Right ventricle myocardium superior (tissue), 1 donor: ENCODE measurements around the gene SCO2. TPM values are rescaled to one million over a fixed set of nuclear protein-coding genes. Genes with fewer than 3 reads are reported as not detected.
"Not testable (repeated sequence)": the region's sequence is repeated elsewhere in the genome, so short reads cannot be mapped to it uniquely, and the experiment has no call there.

Experiments used
- ATAC-seq: fragments of 200-7000 bp; cut with Tn5 transposase; one replicate; pipeline ENCODE4 v1.9.1; 2020; ENCODE audit warnings: mild to moderate bottlenecking; ENCODE audit not compliant: poor library complexity
- DNase-seq: peaks from one replicate; pipeline ENCODE4 v3.0.0-alpha.2; 2020
- intact Hi-C: fragments of 100-400 bp; cut with DNase I; formaldehyde crosslinking; loops from one replicate; pipeline ENCODE4 v1.11.2; 2022
- total RNA-seq: library from RNA; stranded (reverse); fragmentation: NEBNext Ultra II Directional; extraction: Animal tissue kit (Norgen Biotek cat#: 25700); gene quantifications from one replicate; pipeline ENCODE4 v1.2.1, GENCODE V29; 2021
- donor health status: DM: no; HTN: yes; CAD: no; lungs with severe emphysema.

Gene SCO2
- total RNA-seq, 1 donor from 2014 or later = not detected

GRCh38 chr22:50556703-50557102 lies 31.3 kb upstream of the SCO2 start:
- ATAC-seq = no peak
- intact Hi-C loops = no loop called here

GRCh38 chr22:50553310-50553709 lies 27.9 kb upstream of the SCO2 start:
- intact Hi-C loops = loop anchor here (2.0 kb wide), 1 partner anchor 61 kb away; no protein-coding TSS in a partner anchor
- no peak for ATAC-seq
- no peak for DNase-seq

More at GRCh38 chr22:50556703-50557102, 31.3 kb upstream of the SCO2 start:
- no peak for DNase-seq

- no peak for DNase-seq
These were observed 25.9 kb upstream of the SCO2 start for GRCh38 chr22:50551160-50551752.

GRCh38 chr22:50550395-50550794 lies 25.0 kb upstream of the SCO2 start:
- DNase-seq = no peak
- intact Hi-C loops = no loop called here
- no peak for ATAC-seq

More at GRCh38 chr22:50551160-50551752, 25.9 kb upstream of the SCO2 start:
- intact Hi-C loops = no loop called here
- ATAC-seq = no peak

GRCh38 chr22:50548921-50549790 lies 23.8 kb upstream of the SCO2 start:
- ATAC-seq (no peak), DNase-seq (no peak)
- intact Hi-C loops = no loop called here

- intact Hi-C loops = no loop called here
- DNase-seq (peak; percentile 49), ATAC-seq (no peak)
These were observed 22.9 kb upstream of the SCO2 start for GRCh38 chr22:50548040-50548920.

GRCh38 chr22:50547263-50547985 lies 22.0 kb upstream of the SCO2 start:
- no peak for ATAC-seq
- intact Hi-C loops = no loop called here

GRCh38 chr22:50546326-50547262 lies 21.2 kb upstream of the SCO2 start:
- intact Hi-C loops = no loop called here
- no peak for DNase-seq
- ATAC-seq = no peak

More at GRCh38 chr22:50547263-50547985, 22.0 kb upstream of the SCO2 start:
- DNase-seq = no peak

GRCh38 chr22:50545522-50546325 lies 20.3 kb upstream of the SCO2 start, which contains the start of gene KLHDC7B:
Gene KLHDC7B (plus strand): TSS chr22:50545899. CDS start chr22:50546244, 345 bp downstream.
- intact Hi-C loops = no loop called here

GRCh38 chr22:50544746-50545253 lies 19.4 kb upstream of the SCO2 start:
- DNase-seq = no peak
- ATAC-seq = no peak
- intact Hi-C loops = no loop called here

More at GRCh38 chr22:50545522-50546325, 20.3 kb upstream of the SCO2 start, which contains the start of gene KLHDC7B:
- ATAC-seq (no peak), DNase-seq (no peak)

GRCh38 chr22:50544078-50544745 lies 18.8 kb upstream of the SCO2 start:
- DNase-seq (peak; percentile 90), ATAC-seq (peak; percentile 74)
- intact Hi-C loops = no loop called here

- ATAC-seq = no peak
- intact Hi-C loops = no loop called here
- no peak for DNase-seq
These were observed 17.1 kb upstream of the SCO2 start for GRCh38 chr22:50542416-50542927.

GRCh38 chr22:50541667-50542026 lies 16.2 kb upstream of the SCO2 start:
- peak; percentile 7 for ATAC-seq
- intact Hi-C loops = not testable (repeated sequence)
- DNase-seq = peak; percentile 70

- intact Hi-C loops = no loop called here
- no peak for ATAC-seq
- DNase-seq = peak; percentile 26
These were observed 15.0 kb upstream of the SCO2 start for GRCh38 chr22:50540381-50540780.

GRCh38 chr22:50537765-50538164 lies 12.4 kb upstream of the SCO2 start:
- intact Hi-C loops = no loop called here
- DNase-seq (peak; percentile 39), ATAC-seq (no peak)

GRCh38 chr22:50536226-50536625 lies 10.8 kb upstream of the SCO2 start:
- ATAC-seq = no peak
- intact Hi-C loops = no loop called here
- no peak for DNase-seq
